ENCODE measurements around the gene LACRT.

LACRT gene

DNA sequence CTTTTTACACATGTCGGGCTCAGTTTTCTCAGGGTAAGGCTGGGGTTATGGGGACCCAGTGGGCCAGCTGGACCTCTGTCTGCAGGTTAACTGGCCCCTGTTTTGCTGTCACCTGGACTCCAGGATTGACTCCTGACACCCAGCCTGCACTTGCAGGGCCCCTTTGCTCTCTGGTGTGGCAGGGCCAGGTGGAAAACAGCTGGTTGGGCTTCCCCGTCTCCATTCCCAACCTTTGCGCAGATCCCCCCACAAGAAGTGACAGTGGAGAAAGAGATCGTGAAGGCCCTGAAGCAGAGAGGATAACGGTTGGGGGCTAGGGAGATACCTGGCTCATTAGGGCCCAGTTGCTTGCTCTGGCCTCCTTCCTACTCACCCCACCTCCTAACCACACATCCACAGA is 44.7 kb downstream of the LACRT start:
- no peak overlapping the region for H3K27ac ChIP-seq
- TF ChIP-seq, protein P1, sequence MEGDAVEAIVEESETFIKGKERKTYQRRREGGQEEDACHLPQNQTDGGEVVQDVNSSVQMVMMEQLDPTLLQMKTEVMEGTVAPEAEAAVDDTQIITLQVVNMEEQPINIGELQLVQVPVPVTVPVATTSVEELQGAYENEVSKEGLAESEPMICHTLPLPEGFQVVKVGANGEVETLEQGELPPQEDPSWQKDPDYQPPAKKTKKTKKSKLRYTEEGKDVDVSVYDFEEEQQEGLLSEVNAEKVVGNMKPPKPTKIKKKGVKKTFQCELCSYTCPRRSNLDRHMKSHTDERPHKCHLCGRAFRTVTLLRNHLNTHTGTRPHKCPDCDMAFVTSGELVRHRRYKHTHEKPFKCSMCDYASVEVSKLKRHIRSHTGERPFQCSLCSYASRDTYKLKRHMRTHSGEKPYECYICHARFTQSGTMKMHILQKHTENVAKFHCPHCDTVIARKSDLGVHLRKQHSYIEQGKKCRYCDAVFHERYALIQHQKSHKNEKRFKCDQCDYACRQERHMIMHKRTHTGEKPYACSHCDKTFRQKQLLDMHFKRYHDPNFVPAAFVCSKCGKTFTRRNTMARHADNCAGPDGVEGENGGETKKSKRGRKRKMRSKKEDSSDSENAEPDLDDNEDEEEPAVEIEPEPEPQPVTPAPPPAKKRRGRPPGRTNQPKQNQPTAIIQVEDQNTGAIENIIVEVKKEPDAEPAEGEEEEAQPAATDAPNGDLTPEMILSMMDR (IDR thresholded peaks at IDR 0.05), result no peak
- no peak for TF ChIP-seq ZFX (IDR thresholded peaks at IDR 0.05; ENCODE audit: borderline replicate concordance)

DNA sequence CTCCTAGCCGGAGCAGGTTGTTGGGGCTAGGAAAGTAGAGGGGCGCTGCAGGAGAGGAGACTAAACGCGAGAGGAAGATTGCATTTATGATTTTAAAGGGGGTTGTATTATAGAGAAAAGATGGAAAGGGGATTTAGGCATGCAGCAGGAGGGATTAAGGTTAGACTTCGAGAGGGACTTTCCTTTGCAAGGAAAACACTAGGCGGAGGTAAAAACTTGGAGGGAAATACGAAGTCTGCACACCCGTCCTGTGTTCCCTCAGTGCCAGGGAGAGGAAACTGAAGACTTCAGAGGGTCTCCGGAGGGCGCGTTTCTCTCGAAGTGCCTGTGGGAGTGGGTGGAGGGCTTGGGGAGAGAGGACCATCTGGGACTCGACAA is 45.8 kb downstream of the LACRT start:
- TF ChIP-seq, protein P1 (IDR thresholded peaks at IDR 0.05), result no peak
- no peak for TF ChIP-seq ZFX (IDR thresholded peaks at IDR 0.05; ENCODE audit: borderline replicate concordance)
- no peak overlapping the region for H3K27ac ChIP-seq

DNA sequence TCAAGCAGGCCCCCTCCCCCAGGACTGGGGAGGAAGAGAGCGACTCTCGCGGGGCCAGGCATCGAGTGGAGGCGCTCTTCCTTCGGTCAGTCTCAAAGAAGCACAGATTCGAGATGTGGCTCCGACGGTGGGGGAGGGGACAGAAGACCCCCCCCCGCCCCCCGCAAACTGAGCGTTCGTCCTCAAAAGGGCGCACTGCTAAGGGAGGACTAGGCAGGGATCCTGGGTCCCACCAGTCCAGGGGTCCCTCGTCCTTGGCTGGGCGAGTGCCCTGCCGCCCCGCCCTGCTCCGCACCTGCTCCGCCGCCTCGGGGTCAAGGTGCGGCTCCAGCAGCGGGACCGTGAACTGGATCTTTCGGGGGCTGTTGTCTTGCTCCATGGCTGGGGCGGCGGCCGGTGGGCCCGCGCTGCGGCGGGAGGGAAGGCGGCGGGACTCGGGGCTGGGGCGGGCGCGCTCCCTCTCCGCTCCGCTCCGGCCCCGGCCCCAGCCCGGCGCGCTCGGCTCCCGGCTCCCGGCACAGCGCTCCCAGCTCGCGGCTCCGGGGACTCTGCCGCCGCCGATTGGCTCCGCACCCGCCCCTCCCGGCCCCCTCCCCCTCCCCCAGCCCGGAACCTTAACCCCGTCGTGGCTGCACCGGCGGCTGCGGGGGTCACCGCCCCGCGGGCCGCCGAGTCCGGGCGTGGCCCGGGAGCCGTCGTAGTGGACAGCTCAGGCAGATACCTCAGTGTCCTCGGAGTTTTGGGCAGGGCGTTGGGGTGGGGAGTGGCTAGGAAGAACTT is 46.4 kb downstream of the LACRT start, which contains the start of gene PPP1R1A:
PPP1R1A (minus strand) TSS at position 550 of the 780 bp plus-strand sequence; CDS start at position 379, 171 bp downstream.
- no peak within 1 kb of the TSS for H3K27ac ChIP-seq
- TF ChIP-seq ZFX (IDR thresholded peaks at IDR 0.05; ENCODE audit: borderline replicate concordance), result no peak
- TF ChIP-seq, protein P1 (IDR thresholded peaks at IDR 0.05), result no peak; the same call in 1 of the 2 replicates

DNA sequence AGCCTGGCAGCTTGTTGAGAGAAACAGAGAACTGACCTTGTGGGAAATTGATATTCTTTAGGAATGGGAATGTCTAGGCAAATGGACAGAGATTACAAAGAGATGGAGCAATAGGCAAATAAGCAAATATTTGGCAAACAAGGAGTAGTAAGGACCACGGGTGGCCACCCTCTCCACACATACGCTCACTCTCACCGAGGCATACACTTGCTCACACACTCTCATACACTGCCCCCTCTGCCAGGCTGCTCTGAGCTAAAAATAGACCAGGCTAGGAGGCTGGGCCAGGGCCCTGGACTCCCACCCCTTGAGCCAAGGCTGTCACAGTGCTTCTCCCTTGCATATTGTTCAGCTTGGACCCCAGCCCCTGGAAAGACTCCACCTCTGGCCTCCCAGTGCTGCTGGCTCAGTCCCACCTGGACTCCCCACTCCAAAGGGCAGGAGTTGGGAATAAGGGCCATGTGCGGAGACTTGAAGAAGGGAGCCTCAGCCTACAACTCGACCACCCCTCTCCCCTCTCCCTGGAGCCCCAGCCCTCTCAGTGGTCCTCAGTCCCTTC is 47.3 kb downstream of the LACRT start:
- no peak overlapping the region; the same call in 1 of the 2 replicates for H3K27ac ChIP-seq
- no peak for TF ChIP-seq ZFX (IDR thresholded peaks at IDR 0.05; ENCODE audit: borderline replicate concordance)
- TF ChIP-seq, protein P1 (IDR thresholded peaks at IDR 0.05), result no peak

DNA sequence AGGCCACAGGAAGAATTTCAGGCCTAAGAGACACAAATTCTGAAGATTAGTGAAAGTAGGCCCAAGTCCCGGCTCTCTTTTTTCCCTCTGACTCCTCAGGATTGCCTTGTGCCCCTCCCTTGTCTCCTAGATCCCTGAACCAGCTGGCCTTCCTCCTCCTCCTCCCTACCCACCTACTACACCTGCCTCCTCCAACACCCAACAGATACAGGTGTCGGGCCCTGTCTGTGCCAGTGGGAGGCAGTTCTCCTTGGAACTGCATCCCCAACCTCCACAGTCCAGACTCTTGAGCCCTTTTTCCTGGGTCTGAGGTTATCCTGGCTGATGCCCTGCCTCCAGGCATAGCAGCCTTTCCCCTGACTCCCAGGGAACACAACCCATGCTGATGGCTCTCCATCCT is 48.1 kb downstream of the LACRT start:
- TF ChIP-seq ZFX (IDR thresholded peaks at IDR 0.05; ENCODE audit: borderline replicate concordance), result no peak
- TF ChIP-seq, protein P1 (IDR thresholded peaks at IDR 0.05), result no peak
- no peak overlapping the region for H3K27ac ChIP-seq

DNA sequence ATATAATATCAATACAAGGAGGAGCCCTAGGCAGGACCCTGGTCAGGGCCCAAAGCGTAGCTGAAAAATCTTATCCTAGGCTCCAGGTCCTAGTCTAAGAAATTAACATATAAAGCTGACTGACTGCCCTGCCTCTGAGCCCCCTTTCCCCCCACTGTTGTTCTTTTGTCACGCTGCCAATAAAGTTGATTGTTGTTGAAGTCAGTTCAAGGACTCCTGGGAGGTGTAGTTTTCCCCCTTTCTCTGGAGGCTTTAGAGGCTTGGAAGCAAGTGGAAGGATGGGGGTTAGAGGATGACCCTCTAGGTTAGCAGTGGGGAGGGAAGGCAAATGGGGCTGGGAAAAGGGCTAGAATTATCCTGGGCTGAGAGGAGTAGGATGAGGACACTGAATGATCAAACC is 49.5 kb downstream of the LACRT start:
- no peak for TF ChIP-seq ZFX (IDR thresholded peaks at IDR 0.05; ENCODE audit: borderline replicate concordance)
- TF ChIP-seq, protein P1 (IDR thresholded peaks at IDR 0.05), result no peak
- H3K27ac ChIP-seq, result no peak overlapping the region

DNA sequence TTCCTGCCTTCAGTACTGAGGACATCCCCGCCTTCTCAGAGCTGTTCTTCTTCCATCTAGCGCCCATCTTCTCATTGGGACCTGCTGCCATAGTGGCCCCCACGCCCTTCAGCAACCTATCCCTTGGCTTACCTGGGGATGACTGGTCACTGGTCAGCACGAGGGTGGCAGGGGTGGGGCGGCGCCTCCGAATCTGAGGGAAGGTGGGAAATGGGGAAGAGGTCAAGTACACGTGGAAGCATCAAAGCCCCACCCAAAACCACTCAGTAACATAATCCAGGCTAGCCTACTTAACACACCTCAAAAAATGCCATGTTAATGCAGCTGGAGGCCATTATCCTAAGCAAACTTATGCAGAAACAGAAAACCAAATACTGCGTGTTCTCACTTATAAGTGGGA is 50.6 kb downstream of the LACRT start:
- TF ChIP-seq ZFX (IDR thresholded peaks at IDR 0.05; ENCODE audit: borderline replicate concordance), result no peak
- TF ChIP-seq, protein P1 (IDR thresholded peaks at IDR 0.05), result no peak
- no peak overlapping the region for H3K27ac ChIP-seq
